AG09319 (cell line): Measurements from ENCODE around the gene ZBTB16.

Source experiments
- DNase-seq: peaks from one replicate; pipeline ENCODE4 v3.0.0-alpha.2; 2010; ENCODE audit warnings: low read depth; ENCODE audit errors: extremely low read depth
- CTCF ChIP-seq: IDR thresholded peaks from 2 replicates; pipeline ENCODE4 v1.5.1; 2011; ENCODE audit warnings: low read depth, mild to moderate bottlenecking, inconsistent platforms, low read length, moderate library complexity

ZBTB16 gene

DNA sequence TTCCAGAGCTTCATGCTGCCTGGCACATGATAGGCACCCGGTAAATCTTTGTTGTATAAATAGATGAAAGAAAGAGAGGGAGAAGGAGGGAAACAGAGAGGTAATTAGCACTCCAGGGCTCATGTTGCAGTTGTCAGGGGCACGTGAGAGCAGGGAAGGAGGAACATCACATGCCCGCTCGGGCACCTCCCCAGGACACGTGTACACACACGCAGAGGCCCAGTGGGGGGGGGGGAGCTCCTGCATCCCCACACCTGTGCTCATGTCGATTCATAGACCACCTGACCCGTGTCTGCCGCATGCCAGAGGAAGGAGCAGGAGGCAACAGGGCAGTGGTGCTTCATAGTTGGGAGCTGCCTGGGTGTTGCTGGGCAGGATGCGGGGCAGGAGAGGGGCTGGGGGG lies 199.6 kb downstream of the ZBTB16 start:
- no peak for DNase-seq
- no peak for TF ChIP-seq CTCF

GRCh38 chr11:114259551-114259983 lies 200.1 kb downstream of the ZBTB16 start:
- no peak for TF ChIP-seq CTCF
- DNase-seq = no peak

DNA sequence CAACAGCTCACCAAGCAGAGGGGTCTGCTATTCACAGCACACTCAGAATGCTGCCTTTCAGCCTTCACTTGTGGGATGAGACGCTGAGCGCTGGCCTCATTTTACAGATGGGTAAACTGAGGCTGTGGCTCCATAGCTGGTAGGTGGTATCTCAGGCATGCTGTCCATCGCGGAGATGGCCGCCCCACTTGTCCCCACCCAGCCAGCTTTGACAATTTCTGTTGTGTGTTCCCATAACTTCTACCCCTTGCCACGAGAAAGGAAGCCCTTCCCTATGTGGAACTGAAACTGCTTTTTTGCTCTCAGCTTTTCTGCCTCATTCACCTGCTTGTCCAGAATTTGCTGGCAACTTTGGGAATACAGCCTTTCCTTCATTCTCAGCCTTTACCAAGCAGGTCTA lies 200.6 kb downstream of the ZBTB16 start:
- no peak for TF ChIP-seq CTCF
- DNase-seq = no peak

DNA sequence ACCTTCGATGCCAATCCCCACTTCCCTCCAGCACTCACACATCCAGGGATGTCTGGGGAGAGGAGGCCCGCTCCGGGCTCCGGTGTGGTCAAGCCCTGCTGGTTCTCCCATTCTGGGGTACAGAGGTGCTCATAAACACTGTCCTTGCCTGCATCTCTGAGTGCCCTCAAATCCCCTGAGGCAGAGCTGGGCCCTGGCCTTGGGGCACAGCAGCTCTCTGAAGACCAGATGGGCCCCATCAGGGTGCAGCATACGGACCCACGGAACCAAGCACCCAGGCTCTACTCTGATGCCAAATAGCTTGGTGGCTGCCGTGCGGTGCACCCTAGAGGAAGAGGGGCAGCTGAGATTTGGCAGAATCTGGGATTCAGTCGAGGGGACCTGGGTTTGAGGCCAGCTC lies 201.0 kb downstream of the ZBTB16 start:
- no peak for TF ChIP-seq CTCF
- no peak for DNase-seq

GRCh38 chr11:114261791-114262190 lies 202.3 kb downstream of the ZBTB16 start:
- DNase-seq = no peak
- no peak for TF ChIP-seq CTCF

DNA sequence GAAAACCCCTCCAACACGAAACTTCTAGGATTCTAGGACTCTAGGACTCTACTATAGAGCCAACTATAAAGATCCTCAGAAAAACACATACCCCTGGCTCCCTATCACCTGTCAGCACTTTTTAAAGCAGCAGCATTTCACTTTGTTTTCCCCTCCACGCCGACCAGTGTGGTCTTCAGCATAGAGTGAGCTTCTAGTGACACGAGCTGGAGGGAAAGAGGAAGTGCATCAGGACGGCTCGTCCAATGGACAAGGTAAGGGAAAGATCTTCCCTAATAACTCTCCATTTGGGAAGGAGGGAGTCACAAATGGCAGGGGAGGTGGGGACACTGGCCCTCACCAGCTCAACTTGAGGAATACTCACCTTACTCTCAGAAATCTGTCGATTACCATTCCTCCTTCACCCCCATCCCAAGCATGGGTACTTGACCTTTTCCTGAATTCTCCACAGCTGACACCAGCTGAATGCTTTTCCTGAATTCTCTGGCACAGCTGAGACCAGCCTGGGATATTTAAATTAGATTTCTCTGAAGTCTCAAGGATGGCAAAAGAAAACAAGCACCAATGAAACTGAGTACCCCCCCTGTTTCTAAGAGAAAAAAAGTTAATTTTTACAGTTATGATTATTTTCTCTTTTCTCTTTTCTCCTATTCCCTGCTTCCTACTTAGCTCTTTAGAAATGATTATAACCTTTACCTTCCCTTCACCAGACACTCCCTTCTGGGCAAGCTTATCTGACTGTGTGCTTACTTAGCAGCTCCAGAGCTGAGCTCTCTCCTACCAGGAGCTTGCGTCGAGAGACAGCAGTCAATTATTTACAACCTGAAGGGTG lies 203.4 kb downstream of the ZBTB16 start:
- peak; percentile 74 for TF ChIP-seq CTCF
- peak; percentile 7 for DNase-seq

- TF ChIP-seq CTCF = no peak
- no peak for DNase-seq
Measured at GRCh38 chr11:114263513-114264170, 204.1 kb downstream of the ZBTB16 start.
